Inflammatory macrophage treated with lipopolysaccharide for 1 hour (primary cell): ENCODE measurements around the gene GNA12.
"Not testable (repeated sequence)": the region's sequence is repeated elsewhere in the genome, so short reads cannot be mapped to it uniquely, and the experiment has no call there.

Source experiments
- DNase-seq, 2 donors: peaks; one replicate each; pipeline ENCODE4 v3.0.0-alpha.2; 2020 to 2022

Gene GNA12

DNA sequence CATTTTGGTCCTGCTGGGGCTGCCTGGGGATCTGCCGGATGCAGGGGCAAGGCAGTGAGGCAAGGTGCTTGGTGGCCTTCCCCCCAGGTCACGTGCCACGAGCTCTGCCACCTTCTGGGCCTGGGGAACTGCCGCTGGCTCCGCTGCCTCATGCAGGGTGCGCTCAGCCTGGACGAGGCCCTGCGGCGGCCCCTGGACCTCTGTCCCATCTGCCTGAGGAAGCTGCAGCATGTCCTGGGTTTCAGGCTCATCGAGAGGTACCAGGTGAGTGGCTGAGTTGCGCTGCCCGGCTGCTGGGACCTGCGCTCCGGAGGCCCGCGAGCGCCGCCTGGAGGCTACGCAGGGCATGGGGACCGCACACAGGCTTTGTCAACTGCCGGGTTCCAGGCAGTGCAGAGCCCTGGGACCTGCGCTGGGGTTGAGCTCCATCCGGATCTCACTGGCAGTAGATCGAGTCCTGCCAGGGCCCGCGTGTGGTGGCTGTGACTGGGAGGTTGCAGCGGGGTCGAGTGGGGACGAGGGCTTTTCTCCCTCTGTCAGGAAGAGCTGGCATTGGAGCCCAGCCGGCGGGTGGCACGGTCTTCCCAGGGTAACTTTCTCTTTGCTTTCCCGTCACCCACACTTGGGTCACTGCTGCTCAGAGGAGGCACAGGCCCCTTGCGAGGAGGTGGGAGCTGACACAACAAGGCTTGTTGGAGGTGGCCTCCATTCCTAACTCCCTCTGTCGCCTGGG is 134.4 kb downstream of the GNA12 start:
- DNase-seq, result peak in 1 of 2 donors; percentile 72

DNA sequence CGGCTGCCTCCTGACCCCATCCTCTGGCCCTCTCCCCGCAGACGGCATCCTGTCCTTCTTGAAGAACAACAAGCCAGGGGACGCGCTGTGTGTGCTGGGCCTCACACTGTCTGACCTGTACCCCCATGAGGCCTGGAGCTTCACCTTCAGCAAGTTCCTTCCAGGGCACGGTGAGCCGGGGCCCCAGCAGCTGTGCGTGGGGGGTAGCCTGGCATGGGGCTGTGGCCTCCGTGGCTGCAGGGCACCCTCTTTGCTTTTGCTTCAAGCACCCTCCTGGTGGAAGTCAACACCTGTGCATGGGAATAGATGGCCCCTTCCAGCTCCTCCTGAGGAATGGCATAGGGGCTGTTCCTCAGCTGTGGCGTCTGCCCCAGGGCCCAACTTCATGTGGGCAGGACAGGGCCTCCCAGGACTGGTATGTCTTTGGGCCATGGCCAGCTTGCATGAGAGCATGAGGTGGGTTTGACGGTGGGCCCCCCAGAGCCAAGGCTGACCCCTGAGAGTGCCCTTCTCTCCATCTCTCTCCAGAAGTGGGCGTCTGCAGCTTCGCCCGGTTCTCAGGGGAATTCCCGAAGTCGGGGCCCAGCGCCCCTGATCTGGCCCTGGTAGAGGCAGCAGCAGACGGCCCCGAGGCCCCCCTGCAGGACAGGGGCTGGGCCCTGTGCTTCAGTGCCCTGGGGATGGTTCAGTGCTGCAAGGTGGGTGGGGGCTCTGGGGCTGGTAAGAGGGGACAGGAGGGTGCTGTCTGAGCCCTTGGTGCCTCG is 135.4 kb downstream of the GNA12 start:
- no peak for DNase-seq

DNA sequence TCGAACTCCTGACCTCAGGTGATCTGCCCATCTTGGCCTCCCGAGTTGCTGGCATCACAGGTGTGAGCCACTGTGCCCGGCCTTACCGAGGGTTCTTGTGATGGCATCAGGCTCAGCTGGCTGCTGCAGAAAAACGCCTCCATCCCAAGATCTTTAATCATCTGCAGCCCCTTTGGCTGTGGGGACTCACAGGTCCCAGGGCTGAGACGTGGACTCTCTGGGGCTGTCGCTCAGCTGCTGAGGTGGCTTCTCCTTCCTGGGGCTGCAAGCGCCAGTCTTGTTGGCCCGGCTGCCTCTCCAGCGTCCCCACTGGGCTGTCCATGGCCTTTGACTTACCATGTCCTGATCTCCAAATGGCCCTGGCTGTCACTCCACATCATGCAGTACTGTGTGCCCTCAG is 136.1 kb downstream of the GNA12 start:
- no peak for DNase-seq

DNA sequence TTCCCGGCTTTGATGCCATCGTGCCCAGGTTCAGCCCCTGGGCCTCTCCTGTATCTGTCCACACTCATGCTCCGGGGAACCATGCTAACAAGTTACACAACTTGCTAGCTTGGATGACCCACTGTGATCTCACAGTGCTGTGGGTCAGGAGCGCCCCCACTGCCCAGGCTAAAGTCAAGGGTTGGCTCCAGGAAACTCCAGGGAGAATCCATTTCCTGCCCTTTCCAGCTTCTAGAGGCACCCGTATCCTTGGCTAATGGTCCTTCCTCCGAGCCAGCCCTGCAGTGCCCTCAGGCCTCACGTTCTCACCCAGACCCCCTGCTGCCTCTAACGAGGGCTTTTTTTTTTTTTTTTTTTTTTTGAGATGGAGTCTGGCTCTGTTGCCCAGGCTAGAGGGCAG is 136.6 kb downstream of the GNA12 start:
- no peak for DNase-seq

DNA sequence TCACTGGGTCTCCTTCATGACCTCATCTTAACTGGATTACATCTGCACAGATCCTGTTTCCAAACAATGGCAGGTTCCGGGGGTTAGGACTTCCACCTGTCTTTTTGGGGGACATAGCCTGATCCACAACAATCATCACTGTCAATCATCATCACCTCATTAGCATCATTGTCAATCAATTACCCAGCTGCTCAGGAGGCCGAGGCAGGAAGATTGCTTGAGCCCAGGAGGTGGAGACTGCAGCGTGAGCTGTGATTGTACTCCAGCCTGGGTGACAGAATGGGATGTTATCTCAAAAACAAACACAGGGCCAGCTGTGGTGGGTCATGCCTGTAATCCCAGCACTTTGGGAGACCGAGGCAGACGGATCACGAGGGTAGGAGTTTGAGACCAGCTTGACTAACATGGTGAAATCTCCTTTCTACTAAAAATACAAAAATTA is 137.4 kb downstream of the GNA12 start:
- DNase-seq, result no peak

DNA sequence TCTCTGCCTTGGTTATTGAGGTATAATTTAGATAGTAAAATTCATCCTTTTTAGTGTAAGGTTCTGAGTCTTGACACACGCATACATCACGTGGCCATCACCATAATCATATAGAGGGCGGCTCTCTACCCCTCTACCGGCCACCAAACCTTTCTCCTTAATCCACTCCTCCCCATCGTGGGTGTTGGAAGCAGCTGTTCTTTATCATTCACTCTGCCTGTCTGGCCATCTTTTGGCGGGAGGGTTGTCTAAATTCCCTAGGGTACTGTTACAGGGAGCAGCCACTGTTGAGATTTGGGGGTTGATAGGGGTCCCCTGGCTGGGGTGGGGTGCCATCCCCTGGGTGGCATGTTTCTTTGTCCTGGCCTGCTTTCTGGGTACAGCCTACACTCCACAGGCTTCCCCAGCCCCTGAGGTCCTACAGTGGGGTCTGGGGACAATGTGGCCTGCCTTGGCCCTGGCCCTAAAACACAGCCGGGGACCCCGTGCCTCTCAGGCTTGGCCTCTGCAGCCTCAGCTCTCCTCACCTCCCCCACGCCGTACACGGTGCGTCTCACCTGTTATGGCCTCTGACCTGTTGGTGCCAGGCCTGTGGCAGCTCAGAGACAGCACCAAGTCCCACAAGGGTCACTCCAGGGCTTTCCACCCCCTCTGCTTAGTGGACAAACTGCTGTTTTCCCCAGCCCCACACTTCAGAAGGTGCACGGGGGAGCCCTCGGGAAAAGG is 138.6 kb downstream of the GNA12 start:
- no peak for DNase-seq

DNA sequence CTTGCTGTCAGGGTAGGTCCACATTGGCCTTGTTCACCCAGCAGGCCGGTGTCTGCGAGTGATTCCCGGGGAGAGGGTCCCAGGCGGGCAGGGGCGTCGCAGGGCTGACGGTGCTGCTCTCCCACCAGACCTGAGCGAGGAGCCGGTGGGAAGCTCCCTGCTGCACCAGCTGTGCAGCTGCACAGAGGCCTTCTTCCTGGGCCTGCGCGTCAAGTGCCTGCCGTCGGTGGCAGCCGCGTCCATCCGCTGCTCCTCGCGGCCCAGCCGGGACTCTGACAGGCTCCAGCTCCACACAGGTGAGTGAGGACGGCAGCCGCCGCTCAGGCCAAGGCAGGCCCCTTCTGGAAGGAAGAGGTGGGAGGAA is 141.5 kb downstream of the GNA12 start:
- DNase-seq, result no peak

DNA sequence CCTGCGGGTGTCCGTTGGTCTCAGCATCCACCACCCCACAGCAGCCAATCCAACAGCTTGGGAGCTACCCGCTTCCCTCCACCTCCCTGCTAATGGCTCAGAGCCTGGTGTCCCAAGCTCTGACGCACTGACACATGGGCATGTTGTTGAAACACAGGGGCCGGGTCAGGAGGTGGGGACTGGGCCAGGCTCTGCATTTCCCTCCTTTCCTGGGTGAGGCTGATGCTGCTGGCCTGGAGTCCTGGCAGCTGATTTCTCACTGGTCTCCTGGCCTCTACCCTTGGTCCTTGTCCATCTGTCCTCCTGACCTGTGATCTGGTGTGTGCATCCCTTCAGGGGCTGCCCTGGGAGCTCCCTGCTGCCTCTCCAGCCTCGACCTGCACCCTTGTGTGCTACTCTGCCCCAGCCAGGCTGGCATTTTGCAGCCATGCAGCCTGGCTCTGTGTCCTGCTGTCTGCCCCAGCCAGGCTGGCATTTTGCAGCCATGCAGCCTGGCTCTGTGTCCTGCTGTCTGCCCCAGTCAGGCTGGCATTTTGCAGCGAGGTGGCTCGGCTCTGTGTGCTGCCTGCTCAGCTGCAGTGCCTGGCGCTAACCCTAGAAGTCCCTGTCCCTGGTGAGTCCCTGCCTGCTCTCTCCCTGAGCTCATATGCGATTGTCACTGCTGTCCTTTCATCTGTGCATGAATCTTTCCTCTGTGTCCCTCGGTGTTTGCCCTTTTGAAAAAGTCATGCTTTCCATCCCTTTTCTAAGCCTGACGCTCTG is 142.1 kb downstream of the GNA12 start:
- peak in 1 of 2 donors; percentile 40 for DNase-seq

DNA sequence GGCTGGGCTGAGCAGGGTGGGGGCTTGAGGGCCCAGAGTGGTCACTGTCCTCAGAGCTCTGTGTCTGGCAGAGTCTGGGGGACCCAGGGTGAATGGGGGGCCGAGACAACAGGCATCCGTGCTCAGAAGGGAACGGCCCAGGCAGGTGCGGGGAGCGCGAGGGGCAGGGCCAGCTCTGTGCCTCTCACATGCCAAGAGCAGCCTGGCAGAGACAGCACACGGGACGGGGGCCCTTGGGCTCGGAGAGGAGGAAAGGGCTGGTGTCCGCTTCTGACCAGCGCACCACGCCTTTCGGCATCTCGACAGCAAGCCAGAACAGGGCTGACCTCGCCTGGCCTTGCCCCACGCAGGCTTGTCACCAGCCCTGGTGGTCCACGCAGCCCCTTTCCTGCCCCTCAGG is 142.7 kb downstream of the GNA12 start:
- no peak for DNase-seq

DNA sequence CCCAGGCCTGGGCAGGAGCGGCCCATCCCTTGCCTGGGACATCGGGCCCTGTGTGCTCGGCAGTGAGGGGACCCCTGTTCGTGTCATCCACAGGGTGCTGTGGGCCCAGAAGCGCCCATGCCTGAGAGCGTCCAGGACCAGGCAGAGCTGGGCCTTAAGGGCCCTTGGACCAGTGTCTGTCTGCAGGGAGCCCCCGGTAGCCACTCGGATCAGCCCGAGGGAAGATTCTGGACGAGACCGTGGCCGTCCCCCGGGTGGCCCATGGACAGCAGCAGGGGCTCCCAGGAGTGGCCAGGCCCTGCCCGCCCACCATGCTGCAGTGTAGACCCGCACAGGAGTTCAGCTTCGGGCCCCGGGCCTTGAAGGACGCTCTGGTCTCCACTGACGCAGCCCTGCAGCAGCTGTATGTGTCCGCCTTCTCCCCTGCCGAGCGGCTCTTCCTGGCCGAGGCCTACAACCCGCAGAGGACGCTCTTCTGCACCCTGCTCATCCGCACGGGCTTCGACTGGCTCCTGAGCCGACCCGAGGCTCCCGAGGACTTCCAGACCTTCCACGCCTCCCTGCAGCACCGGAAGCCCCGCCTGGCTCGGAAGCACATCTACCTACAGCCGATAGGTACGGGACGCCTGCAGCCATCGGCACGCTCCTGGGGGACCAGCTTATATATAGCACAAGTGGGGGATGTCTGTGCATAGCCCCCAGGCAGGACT is 143.8 kb downstream of the GNA12 start:
- no peak for DNase-seq

DNA sequence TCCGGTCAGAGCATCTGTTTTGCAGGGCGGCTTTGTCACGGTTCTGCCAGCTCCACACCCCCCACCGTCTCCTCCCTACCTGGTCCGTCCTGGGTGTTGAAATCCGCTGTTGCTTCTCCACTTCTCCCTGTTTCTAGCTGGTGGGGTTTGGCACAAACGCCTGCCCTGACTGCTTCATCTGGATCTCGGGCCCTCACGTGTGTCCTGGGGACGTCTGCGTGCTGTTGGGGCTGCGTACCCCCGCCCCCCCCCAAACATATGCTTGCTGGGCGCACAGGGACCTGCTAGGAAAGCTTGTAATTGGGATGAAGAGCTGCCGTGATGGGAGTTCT is 144.9 kb downstream of the GNA12 start:
- no peak for DNase-seq

DNA sequence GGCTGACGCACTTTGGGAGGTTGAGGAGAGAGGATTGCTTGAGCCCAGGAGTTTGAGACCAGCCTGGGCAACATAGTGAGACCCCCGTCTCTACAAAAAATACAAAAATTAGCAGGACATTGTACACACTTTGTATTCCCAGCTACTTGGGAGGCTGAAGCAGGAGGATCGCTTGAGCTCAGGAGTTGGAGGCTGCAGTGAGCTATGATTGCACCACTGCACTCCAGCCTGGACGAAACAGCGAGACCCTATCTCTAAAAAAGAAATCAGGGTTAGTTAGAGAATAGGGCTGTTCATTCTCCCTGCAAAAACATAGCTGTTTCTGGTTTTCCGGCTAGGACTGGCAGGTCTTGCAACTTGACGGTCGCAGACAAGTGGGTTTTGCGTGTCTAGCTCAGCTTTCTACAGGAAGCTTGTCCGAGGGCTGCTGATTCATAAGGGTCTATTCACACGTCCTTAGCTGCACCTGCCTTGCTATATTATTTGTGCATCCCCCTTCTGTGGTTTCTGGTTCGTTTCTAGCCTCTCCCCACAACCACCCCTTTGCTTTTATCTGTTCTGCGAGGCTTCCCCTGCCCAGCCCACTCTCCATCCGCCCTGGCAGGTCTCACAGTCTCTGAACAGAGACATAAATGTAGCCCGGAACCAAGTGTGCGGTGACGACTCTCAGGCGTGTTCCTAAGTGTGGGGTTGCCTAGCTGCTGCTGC is 145.4 kb downstream of the GNA12 start:
- no peak for DNase-seq

DNA sequence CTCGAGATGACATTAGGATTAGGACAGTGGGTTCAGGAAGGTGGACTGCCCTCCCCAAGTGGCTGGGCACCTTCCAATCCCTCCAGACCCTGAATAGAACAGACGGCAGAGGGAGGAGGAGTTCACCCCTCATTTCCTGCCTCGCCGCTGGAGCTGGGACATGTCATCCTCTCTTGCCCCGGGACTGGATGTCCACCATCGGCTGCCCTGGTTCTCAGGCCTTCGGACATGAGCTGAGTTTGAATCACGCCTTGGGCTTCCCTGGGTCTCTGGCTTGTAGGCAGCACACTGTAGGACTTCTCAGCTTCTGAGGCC is 150.0 kb downstream of the GNA12 start:
- not testable (repeated sequence) for DNase-seq

DNA sequence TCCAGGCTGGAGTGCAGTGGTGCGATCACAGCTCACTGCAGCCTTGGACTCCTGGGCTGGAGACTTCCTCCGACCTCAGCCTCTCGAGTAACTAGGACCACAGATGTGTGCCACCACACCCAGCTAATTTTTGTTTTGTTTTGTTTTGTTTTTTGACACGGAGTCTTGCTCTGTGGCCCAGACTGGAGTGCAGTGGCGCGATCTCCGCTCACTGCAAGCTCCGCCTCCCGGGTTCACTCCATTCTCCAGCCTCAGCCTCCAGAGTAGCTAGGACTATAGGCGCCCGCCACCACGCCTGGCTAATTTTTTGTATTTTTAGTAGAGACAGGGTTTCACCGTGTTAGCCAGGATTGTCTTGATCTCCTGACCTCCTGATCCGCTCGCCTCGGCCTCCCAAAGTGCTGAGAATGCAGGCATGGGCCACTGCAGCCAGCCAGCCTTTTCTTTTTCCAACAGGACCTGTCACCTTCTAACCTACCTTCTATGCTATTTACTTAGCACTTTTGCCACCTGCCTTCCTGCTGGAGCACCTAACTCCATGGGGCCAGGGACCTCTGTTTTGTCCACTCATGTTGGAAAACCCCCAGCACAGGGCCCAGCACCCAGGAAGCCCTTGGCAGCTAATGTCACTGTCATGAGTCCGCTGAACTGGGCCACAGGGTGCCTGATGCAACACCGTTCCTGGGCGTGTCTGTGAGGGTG is 150.5 kb downstream of the GNA12 start:
- peak; percentile 88 to 95 for DNase-seq

DNA sequence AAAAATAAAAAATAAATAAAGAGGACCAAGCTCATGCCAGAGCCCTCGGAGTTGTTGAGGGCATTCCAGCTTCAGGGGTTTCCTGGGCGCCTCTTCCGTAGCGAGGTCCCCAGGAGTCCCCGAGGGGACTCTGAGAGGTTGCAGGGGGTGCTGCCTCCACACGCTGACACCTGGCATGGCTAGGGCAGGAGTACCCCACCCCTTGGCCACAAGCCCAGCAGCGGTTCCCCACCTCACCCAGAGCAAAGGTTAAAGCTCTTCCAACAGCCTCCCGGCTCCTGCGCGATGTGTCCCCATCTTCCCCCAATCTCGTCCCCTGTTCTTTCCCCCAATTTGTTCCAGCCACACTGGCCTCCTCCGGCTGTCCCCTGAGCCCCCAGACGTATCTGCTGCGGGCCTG is 151.6 kb downstream of the GNA12 start:
- DNase-seq, result no peak

DNA sequence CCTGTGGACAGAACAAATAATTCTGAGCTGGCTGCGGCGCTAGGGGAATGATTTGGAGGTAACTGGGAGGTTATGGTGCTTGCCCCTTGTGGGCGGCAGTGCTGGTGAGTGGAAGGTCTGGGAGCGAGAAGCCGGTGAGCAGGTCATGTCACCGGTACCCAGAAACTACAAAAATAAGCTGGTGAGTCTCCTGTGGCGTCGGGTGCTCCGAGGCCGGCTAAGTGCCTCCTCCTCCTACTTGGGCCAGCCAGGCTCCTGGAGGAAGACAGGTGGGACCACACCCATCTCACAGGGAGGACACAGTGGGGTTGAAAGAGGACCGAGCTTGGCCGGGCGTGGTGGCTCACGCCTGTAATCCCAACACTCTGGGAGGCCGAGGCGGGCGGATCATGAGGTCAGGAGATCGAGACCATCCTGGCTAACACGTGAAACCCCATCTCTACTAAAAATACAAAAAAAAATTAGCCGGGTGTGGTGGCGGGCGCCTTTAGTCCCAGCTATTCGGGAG is 152.1 kb downstream of the GNA12 start:
- DNase-seq, result not testable (repeated sequence)

DNA sequence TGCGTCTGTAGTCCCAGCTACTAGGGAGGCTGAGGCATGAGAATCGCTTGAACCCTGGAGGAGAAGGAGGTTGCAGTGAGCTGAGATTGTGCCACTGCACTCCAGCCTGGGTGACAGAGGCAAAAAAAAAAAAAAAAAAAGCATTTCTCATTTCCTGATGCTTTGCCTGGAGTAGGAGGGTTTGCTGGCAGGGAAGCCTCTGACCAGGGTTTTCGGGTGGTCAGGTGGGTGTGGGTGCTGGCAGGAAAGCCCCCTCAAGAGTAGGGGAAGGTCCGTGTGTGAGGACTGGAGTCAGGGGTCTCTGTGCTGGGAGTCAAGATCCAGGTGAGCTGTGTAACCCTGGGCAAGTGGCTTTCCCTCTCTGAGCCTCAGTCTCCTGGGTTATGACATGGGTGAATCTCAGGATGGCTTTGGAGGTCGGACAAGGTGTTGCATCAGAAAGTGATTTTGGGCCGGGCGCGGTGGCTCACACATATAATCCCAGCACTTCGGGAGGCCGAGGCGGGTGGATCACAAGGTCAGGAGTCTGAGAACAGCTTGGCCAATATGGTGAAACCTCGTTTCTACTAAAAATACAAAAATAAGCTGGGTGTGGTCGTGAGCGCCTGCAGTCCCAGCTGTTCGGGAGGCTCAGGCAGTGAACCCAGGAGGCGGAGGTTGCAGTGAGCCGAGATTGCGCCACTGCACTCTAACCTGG is 152.9 kb downstream of the GNA12 start:
- DNase-seq, result peak; percentile 61 to 89

DNA sequence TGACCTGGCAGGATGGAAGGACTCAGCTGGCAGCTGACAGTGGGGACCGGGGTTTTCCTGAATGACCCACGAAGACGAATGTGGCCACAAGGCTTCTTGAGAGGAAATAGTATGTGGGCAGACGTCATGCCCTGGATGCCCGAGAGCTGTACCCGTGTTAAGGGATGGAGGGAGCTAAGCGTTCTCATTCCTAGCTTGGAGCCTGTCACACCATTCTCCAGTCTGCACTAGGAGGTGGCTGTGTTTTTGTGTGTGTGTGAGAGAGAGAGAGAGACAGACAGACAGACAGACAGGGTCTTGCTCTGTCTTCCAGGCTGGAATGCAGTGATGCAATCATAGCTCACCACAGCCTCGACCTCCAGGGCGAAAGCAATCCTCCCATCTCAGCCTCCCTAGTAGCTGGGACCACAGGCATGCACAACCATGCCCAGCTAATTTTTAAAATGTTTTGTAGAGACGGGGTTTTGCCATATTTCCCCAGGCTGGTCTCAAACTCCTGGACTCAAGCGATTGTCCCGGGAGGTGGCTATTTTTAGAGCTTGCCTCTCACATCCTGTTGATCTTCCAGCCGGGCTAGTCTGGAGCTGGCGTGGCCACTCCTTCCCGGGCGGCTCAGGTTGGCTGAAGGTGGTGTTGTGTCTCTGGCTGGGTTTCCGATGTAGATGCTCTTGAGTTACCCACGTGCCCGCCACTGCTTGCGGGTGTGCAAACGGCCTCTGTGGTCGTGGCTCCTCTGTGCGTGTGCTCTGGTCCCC is 154.0 kb downstream of the GNA12 start:
- DNase-seq, result peak; percentile 72 to 89

DNA sequence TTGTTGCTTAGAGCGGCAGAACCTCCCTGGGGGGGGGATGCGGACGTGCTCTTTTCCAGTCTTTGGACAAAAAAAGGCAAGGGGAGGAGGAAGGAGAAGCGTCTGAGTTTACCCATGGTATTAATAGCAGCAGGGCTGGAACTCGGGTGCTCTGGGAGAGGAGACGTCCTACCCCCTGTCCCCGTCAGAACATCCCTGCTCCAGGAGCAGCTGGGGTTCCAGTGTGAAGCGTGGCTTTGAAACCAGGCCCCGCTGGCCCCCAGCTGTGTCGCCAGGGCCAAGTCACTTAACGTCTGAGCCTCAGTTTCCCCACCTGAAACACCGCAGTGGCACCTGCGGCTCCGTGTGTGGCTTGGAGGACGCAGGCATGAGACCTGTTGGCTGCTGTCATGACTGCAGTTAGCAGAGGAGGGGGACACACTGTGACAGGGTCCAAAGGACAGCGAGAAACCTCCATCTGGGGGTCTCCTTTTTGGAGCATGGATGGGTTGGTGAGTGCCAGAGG is 154.7 kb downstream of the GNA12 start:
- no peak for DNase-seq
